Measurements from ENCODE around the gene EPB41L5.

The EPB41L5 gene

GRCh38 chr2:120203251-120204021 is 190.6 kb downstream of the EPB41L5 start:
- TF ChIP-seq CTCF (IDR thresholded peaks at IDR 0.05; ENCODE audit: control insufficient read depth, insufficient read depth, low read depth, low read length, missing control alignments) = no peak
- H3K4me3 ChIP-seq (ENCODE audit: control insufficient read depth, low read depth, low read length) = no peak overlapping the region
- no peak for DNase-seq (ENCODE audit: low read depth)

GRCh38 chr2:120204022-120204405 is 191.1 kb downstream of the EPB41L5 start:
- H3K4me3 ChIP-seq (ENCODE audit: control insufficient read depth, low read depth, low read length) = no peak overlapping the region
- TF ChIP-seq CTCF (IDR thresholded peaks at IDR 0.05; ENCODE audit: control insufficient read depth, insufficient read depth, low read depth, low read length, missing control alignments) = peak; percentile 21
- DNase-seq (ENCODE audit: low read depth) = no peak

DNA sequence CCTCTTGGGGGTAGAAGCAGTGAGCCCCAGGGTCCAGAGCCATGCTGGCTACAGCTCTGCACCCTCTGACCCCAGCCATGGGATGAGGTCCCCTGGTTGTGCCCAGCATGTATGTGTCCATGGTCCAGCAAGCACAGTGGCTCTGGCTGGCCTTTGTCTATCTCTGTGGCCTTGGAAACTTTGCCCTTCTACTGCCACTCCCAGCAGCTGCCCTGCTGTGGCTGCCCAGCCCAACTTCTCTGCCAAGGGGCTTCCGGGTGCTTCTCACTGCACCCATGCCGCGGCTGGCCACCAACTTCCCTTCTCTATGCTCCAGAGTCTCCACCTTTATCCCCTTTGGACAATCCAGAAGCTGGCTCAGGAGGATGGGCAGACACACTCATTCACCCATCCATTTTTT is 191.5 kb downstream of the EPB41L5 start:
- no peak for DNase-seq (ENCODE audit: low read depth)

GRCh38 chr2:120204945-120205670 is 192.2 kb downstream of the EPB41L5 start:
- no peak overlapping the region for H3K4me3 ChIP-seq (ENCODE audit: control insufficient read depth, low read depth, low read length)
- DNase-seq (ENCODE audit: low read depth) = no peak
- no peak for TF ChIP-seq CTCF (IDR thresholded peaks at IDR 0.05; ENCODE audit: control insufficient read depth, insufficient read depth, low read depth, low read length, missing control alignments)

More for the DNA sequence above, 191.5 kb downstream of the EPB41L5 start:
- no peak overlapping the region for H3K4me3 ChIP-seq (ENCODE audit: control insufficient read depth, low read depth, low read length)
- no peak for TF ChIP-seq CTCF (IDR thresholded peaks at IDR 0.05; ENCODE audit: control insufficient read depth, insufficient read depth, low read depth, low read length, missing control alignments)

GRCh38 chr2:120206022-120206581 is 193.2 kb downstream of the EPB41L5 start:
- no peak for DNase-seq (ENCODE audit: low read depth)
- peak; percentile 56 for TF ChIP-seq CTCF (IDR thresholded peaks at IDR 0.05; ENCODE audit: control insufficient read depth, insufficient read depth, low read depth, low read length, missing control alignments)
- no peak overlapping the region for H3K4me3 ChIP-seq (ENCODE audit: control insufficient read depth, low read depth, low read length)

- no peak for DNase-seq (ENCODE audit: low read depth)
- no peak overlapping the region for H3K4me3 ChIP-seq (ENCODE audit: control insufficient read depth, low read depth, low read length)
- TF ChIP-seq CTCF (IDR thresholded peaks at IDR 0.05; ENCODE audit: control insufficient read depth, insufficient read depth, low read depth, low read length, missing control alignments) = no peak
Measured at GRCh38 chr2:120208381-120209353, 195.8 kb downstream of the EPB41L5 start.
